Cardiac muscle cell (in vitro differentiated cells and primary cell): ENCODE measurements around the gene VTA1. TPM values are rescaled to one million over a fixed set of nuclear protein-coding genes. Genes with fewer than 3 reads are reported as not detected.

Experiments used
- DNase-seq, 2 donors: peaks; one replicate each; pipeline versions ENCODE4 v3.0.0 to v3.0.0-alpha.2; 2010 to 2017; ENCODE audit warnings: low read depth in 1 of 2, low spot score in 1 of 2
- H3K27ac ChIP-seq: fragments of 200-600 bp; sonication (generic); 2 replicates; pipeline ENCODE4 v1.5.1; 2016
- H3K27me3 ChIP-seq: fragments of 200-600 bp; sonication (generic); 2 replicates; pipeline ENCODE4 v1.6.0; 2016; ENCODE audit warnings: control low read depth
- H3K36me3 ChIP-seq: fragments of 200-600 bp; sonication (generic); 2 replicates; pipeline ENCODE4 v1.5.1; 2016; ENCODE audit warnings: control low read depth
- H3K4me1 ChIP-seq: fragments of 200-600 bp; sonication (generic); 2 replicates; pipeline ENCODE4 v1.8.1; 2017; ENCODE audit warnings: low read depth, mild to moderate bottlenecking, mixed run types
- H3K4me3 ChIP-seq: fragments of 200-600 bp; sonication (generic); 2 replicates; pipeline ENCODE4 v1.5.1; 2016; ENCODE audit warnings: mild to moderate bottlenecking
- H3K9me3 ChIP-seq: fragments of 200-600 bp; sonication (generic); 2 replicates; pipeline ENCODE4 v1.5.1; 2017; ENCODE audit warnings: low read depth, mild to moderate bottlenecking, control low read depth
- CTCF ChIP-seq: IDR thresholded peaks from 2 replicates; pipeline ENCODE4 v1.5.1; 2012; ENCODE audit warnings: low read depth, mild to moderate bottlenecking, low read length
- polyA plus RNA-seq: library from polyadenylated mRNA; unstranded; fragments of >200 nt; fragmentation: Nextera tagmentation; extraction: Ambion mirVana; gene quantifications from 2 replicates; pipeline ENCODE4 v1.2.1, GENCODE V29; 2016
- total RNA-seq: library from RNA; depleted of rRNA; stranded (reverse); fragments of >200 nt; gene quantifications from 2 replicates; pipeline ENCODE4 v1.2.3, GENCODE V29; 2016

The VTA1 gene
- total and polyA plus RNA-seq, 2 experiments from 2014 or later, result 44.0 to 93.0 TPM

GRCh38 chr6:142173980-142174379, 26.9 kb downstream of the VTA1 start:
- TF ChIP-seq CTCF, result no peak
- H3K36me3 ChIP-seq, result peaks cover 34% of the 10 kb centered on the region
- peaks cover 4% of the 10 kb centered on the region for H3K9me3 ChIP-seq
- no peaks in the 10 kb centered on the region for H3K4me1 ChIP-seq
- H3K27ac ChIP-seq, result no peak overlapping the region
- H3K4me3 ChIP-seq, result no peak overlapping the region
- no peaks in the 10 kb centered on the region for H3K27me3 ChIP-seq
- no peak for DNase-seq

- TF ChIP-seq CTCF, result no peak
Observed at GRCh38 chr6:142174703-142175102, 27.6 kb downstream of the VTA1 start.

GRCh38 chr6:142178129-142178528, 31.1 kb downstream of the VTA1 start:
- TF ChIP-seq CTCF, result no peak
- H3K4me1 ChIP-seq, result no peaks in the 10 kb centered on the region
- DNase-seq, result no peak
- H3K27ac ChIP-seq, result no peak overlapping the region
- H3K4me3 ChIP-seq, result no peak overlapping the region
- no peaks in the 10 kb centered on the region for H3K27me3 ChIP-seq
- peaks cover 11% of the 10 kb centered on the region for H3K36me3 ChIP-seq
- peaks cover 4% of the 10 kb centered on the region for H3K9me3 ChIP-seq

More at GRCh38 chr6:142174703-142175102, 27.6 kb downstream of the VTA1 start:
- peaks cover 31% of the 10 kb centered on the region for H3K36me3 ChIP-seq
- peaks cover 4% of the 10 kb centered on the region for H3K9me3 ChIP-seq
- no peaks in the 10 kb centered on the region for H3K27me3 ChIP-seq
- H3K27ac ChIP-seq, result no peak overlapping the region
- no peaks in the 10 kb centered on the region for H3K4me1 ChIP-seq
- no peak for DNase-seq
- H3K4me3 ChIP-seq, result no peak overlapping the region

- DNase-seq, result no peak
- H3K4me1 ChIP-seq, result peaks cover 8% of the 10 kb centered on the region
- H3K9me3 ChIP-seq, result peaks cover 2% of the 10 kb centered on the region
- no peak overlapping the region for H3K4me3 ChIP-seq
- no peaks in the 10 kb centered on the region for H3K27me3 ChIP-seq
- peaks cover 5% of the 10 kb centered on the region for H3K36me3 ChIP-seq
- no peak overlapping the region for H3K27ac ChIP-seq
- TF ChIP-seq CTCF, result no peak
Observed at GRCh38 chr6:142182004-142182403, 34.9 kb downstream of the VTA1 start.

- no peak for TF ChIP-seq CTCF
- H3K4me1 ChIP-seq, result peaks cover 15% of the 10 kb centered on the region
- no peak overlapping the region for H3K4me3 ChIP-seq
- DNase-seq, result no peak
- no peaks in the 10 kb centered on the region for H3K36me3 ChIP-seq
- H3K27ac ChIP-seq, result no peak overlapping the region
- no peaks in the 10 kb centered on the region for H3K9me3 ChIP-seq
- H3K27me3 ChIP-seq, result no peaks in the 10 kb centered on the region
Observed at GRCh38 chr6:142183351-142183750, 36.3 kb downstream of the VTA1 start.

GRCh38 chr6:142184307-142184706, 37.2 kb downstream of the VTA1 start:
- no peak for DNase-seq
- Histone ChIP-seq H3K27me3 (no peaks in the 10 kb centered on the region), H3K4me1 (peaks cover 15% of the 10 kb centered on the region), H3K9me3 (no peaks in the 10 kb centered on the region), H3K36me3 (no peaks in the 10 kb centered on the region), H3K4me3 (no peak overlapping the region), H3K27ac (no peak overlapping the region)
- no peak for TF ChIP-seq CTCF
